WTC11 (cell line): ENCODE measurements around the gene ZBTB21. TPM values are rescaled to one million over a fixed set of nuclear protein-coding genes. Genes with fewer than 3 reads are reported as not detected.
A peak's percentile ranks its signal among the peaks of the same experiment; 100 is the strongest.

Experiments
- AFF4 ChIP-seq: sonication (generic); formaldehyde crosslinking; IDR thresholded peaks from 2 replicates; pipeline ENCODE4 v1.8.1; 2023; ENCODE audit warnings: mild to moderate bottlenecking, missing genetic modification reagents, borderline replicate concordance
- ATF1 ChIP-seq: sonication (generic); formaldehyde crosslinking; IDR thresholded peaks from 2 replicates; pipeline ENCODE4 v1.8.1; 2023; ENCODE audit warnings: mild to moderate bottlenecking, moderate library complexity, missing genetic modification reagents
- ATF6 ChIP-seq: sonication (generic); formaldehyde crosslinking; IDR thresholded peaks from 2 replicates; pipeline ENCODE4 v1.8.1; 2023; ENCODE audit warnings: mild to moderate bottlenecking, missing genetic modification reagents
- CREB1 ChIP-seq: sonication (generic); formaldehyde crosslinking; IDR thresholded peaks from 2 replicates; pipeline ENCODE4 v1.8.0; 2023; ENCODE audit warnings: mild to moderate bottlenecking, missing genetic modification reagents
- E2F1 ChIP-seq: sonication (generic); formaldehyde crosslinking; IDR thresholded peaks from 2 replicates; pipeline ENCODE4 v1.8.0; 2022; ENCODE audit warnings: mild to moderate bottlenecking, missing genetic modification reagents
- FOXP1 ChIP-seq: sonication (generic); formaldehyde crosslinking; IDR thresholded peaks from 2 replicates; pipeline ENCODE4 v1.8.0; 2022; ENCODE audit warnings: missing genetic modification reagents, mild to moderate bottlenecking, moderate library complexity, borderline replicate concordance
- IRF1 ChIP-seq: sonication (generic); formaldehyde crosslinking; IDR thresholded peaks from 2 replicates; pipeline ENCODE4 v1.8.0; 2023; ENCODE audit warnings: missing genetic modification reagents
- JUN ChIP-seq: sonication (generic); formaldehyde crosslinking; IDR thresholded peaks from 2 replicates; pipeline ENCODE4 v1.8.0; 2023; ENCODE audit warnings: mild to moderate bottlenecking, missing genetic modification reagents
- MAX ChIP-seq: sonication (generic); formaldehyde crosslinking; IDR thresholded peaks from 2 replicates; pipeline ENCODE4 v1.8.0; 2022; ENCODE audit warnings: mild to moderate bottlenecking, missing genetic modification reagents
- NFATC4 ChIP-seq: fragments of 250-450 bp; sonication (Bioruptor Pico); IDR thresholded peaks from 2 replicates; pipeline ENCODE4 v1.9.0; 2021; ENCODE audit warnings: mild to moderate bottlenecking
- NFE2L1 ChIP-seq: sonication (generic); formaldehyde crosslinking; IDR thresholded peaks from 2 replicates; pipeline ENCODE4 v1.8.1; 2023; ENCODE audit warnings: missing genetic modification reagents
- NR2C2 ChIP-seq: sonication (generic); formaldehyde crosslinking; IDR thresholded peaks from 2 replicates; pipeline ENCODE4 v1.8.0; 2022; ENCODE audit warnings: mild to moderate bottlenecking, missing genetic modification reagents
- PRDM15 ChIP-seq: sonication (generic); formaldehyde crosslinking; IDR thresholded peaks from 2 replicates; pipeline ENCODE4 v1.8.0; 2022; ENCODE audit warnings: missing genetic modification reagents
- PREB ChIP-seq: sonication (generic); formaldehyde crosslinking; IDR thresholded peaks from 2 replicates; pipeline ENCODE4 v1.8.1; 2022; ENCODE audit warnings: mild to moderate bottlenecking, missing genetic modification reagents, moderate library complexity, borderline replicate concordance
- PRRX2 ChIP-seq: fragments of 250-450 bp; sonication (Bioruptor Pico); IDR thresholded peaks from 2 replicates; pipeline ENCODE4 v1.8.0; 2021; ENCODE audit warnings: mild to moderate bottlenecking
- SP1 ChIP-seq: sonication (generic); formaldehyde crosslinking; conservative IDR thresholded peaks from 2 replicates; pipeline ENCODE4 v1.8.1; 2022; ENCODE audit warnings: missing genetic modification reagents
- USF1 ChIP-seq: sonication (generic); formaldehyde crosslinking; IDR thresholded peaks from 2 replicates; pipeline ENCODE4 v1.8.0; 2022; ENCODE audit warnings: mild to moderate bottlenecking, missing genetic modification reagents
- ZMAT4 ChIP-seq: fragments of 250-450 bp; sonication (Bioruptor Pico); IDR thresholded peaks from 2 replicates; pipeline ENCODE4 v1.9.0; 2021; ENCODE audit warnings: mild to moderate bottlenecking
- ZNF263 ChIP-seq: sonication (generic); formaldehyde crosslinking; IDR thresholded peaks from 2 replicates; pipeline ENCODE4 v1.8.1; 2022; ENCODE audit warnings: low read depth, mild to moderate bottlenecking, moderate library complexity, missing genetic modification reagents
- ZNF281 ChIP-seq: sonication (generic); formaldehyde crosslinking; IDR thresholded peaks from 2 replicates; pipeline ENCODE4 v1.8.0; 2023; ENCODE audit warnings: mild to moderate bottlenecking, missing genetic modification reagents
- ZNF396 ChIP-seq: fragments of 250-450 bp; sonication (Bioruptor Pico); IDR thresholded peaks from 2 replicates; pipeline ENCODE4 v1.8.0; 2021; ENCODE audit warnings: mild to moderate bottlenecking, moderate library complexity, borderline replicate concordance
- ZNF416 ChIP-seq: fragments of 250-450 bp; sonication (Bioruptor Pico); IDR thresholded peaks from 2 replicates; pipeline ENCODE4 v1.9.0; 2021; ENCODE audit warnings: mild to moderate bottlenecking, inconsistent platforms
- total RNA-seq: library from RNA; stranded (reverse); gene quantifications from 3 replicates; pipeline ENCODE4 v1.2.3, GENCODE V29; 2021

ZBTB21 gene
- total RNA-seq, 1 experiment from 2014 or later: 13.8 TPM

- TF ChIP-seq ZNF263 (CRISPR knock-in tag) (no peak), ZNF281 (no peak), NR2C2 (CRISPR knock-in tag) (no peak), PREB (CRISPR knock-in tag) (no peak), ZNF396 (CRISPR knock-in tag) (no peak), USF1 (peak; percentile 80), PRRX2 (CRISPR knock-in tag) (no peak), ATF6 (CRISPR knock-in tag) (no peak), FOXP1 (no peak), AFF4 (CRISPR knock-in tag) (no peak), ZNF416 (CRISPR knock-in tag) (no peak), NFATC4 (CRISPR knock-in tag) (no peak), ZMAT4 (CRISPR knock-in tag) (no peak), E2F1 (CRISPR knock-in tag) (no peak), JUN (CRISPR knock-in tag) (no peak), MAX (CRISPR knock-in tag) (peak; percentile 85), CREB1 (CRISPR knock-in tag) (0 out of 2 replicates have a peak, but pooled peaks have one; percentile 13), NFE2L1 (CRISPR knock-in tag) (no peak), SP1 (CRISPR knock-in tag) (no peak), ATF1 (no peak), PRDM15 (CRISPR knock-in tag) (no peak), IRF1 (no peak)
Observed at GRCh38 chr21:42009831-42010506, at the start of gene ZBTB21 (continued).
